Right lobe of liver (tissue), 4 donors: Measurements from ENCODE around the gene MDP1.
"Not testable (repeated sequence)": the region's sequence is repeated elsewhere in the genome, so short reads cannot be mapped to it uniquely, and the experiment has no call there.

Experiments
- POLR2A ChIP-seq: fragments of 450-650 bp; IDR thresholded peaks from one replicate; pipeline ENCODE4 v1.6.1; 2017; ENCODE audit warnings: antibody characterized with exemption, mild to moderate bottlenecking
- TF ChIP-seq, protein P1 (sequence below), 4 donors: fragments of 200-600 bp in 3 of 4; fragments of 450-650 bp in 1 of 4; IDR thresholded peaks; one replicate each; pipeline versions ENCODE4 v1.5.1 to v1.8.0; 2016 to 2022; ENCODE audit warnings: antibody characterized with exemption in 4 of 4, mild to moderate bottlenecking in 2 of 4
- donor health status: DM: no; HTN: no; CAD: no.
- donor health status: DM: no; HTN: no; CAD: no.
- donor health status: DM: no; HTN: yes; CAD: no.

DNA sequence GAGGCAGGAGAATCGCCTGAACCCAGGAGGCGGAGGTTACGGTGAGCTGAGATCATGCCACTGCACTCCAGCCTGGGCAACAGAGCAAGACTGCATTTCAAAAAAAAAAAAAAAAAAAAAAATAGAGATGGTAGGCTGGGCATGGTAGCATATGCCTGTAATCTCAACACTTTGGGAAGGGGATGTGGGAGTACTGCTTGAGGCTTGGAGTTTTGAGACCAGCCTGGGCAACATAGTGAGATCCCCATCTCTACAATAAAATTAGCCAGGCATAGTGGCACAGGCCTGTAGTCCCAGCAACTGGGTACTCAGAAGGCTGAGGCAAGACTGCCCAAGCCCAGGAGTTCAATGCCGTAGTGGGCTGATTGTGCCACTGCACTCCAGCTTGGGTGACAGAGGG lies 7.1 kb upstream of the MDP1 start:
- TF ChIP-seq, protein P1, sequence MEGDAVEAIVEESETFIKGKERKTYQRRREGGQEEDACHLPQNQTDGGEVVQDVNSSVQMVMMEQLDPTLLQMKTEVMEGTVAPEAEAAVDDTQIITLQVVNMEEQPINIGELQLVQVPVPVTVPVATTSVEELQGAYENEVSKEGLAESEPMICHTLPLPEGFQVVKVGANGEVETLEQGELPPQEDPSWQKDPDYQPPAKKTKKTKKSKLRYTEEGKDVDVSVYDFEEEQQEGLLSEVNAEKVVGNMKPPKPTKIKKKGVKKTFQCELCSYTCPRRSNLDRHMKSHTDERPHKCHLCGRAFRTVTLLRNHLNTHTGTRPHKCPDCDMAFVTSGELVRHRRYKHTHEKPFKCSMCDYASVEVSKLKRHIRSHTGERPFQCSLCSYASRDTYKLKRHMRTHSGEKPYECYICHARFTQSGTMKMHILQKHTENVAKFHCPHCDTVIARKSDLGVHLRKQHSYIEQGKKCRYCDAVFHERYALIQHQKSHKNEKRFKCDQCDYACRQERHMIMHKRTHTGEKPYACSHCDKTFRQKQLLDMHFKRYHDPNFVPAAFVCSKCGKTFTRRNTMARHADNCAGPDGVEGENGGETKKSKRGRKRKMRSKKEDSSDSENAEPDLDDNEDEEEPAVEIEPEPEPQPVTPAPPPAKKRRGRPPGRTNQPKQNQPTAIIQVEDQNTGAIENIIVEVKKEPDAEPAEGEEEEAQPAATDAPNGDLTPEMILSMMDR (IDR thresholded peaks at IDR 0.05), result not testable (repeated sequence)
- TF ChIP-seq POLR2A, result not testable (repeated sequence)
